Activated T-cell treated with anti-CD3 and anti-CD28 coated beads for 48 hours (primary cell): ENCODE measurements around the gene CXCL10.

Experiments used
- DNase-seq: peaks from one replicate; pipeline ENCODE4 v3.0.0-alpha.2; 2020; ENCODE audit warnings: low read depth

CXCL10 gene

GRCh38 chr4:75992462-75992861 lies 30.8 kb downstream of the CXCL10 start:
- DNase-seq, result no peak

- no peak for DNase-seq
Measured at GRCh38 chr4:75989846-75990528, 33.3 kb downstream of the CXCL10 start.

- DNase-seq, result no peak
Measured at GRCh38 chr4:75985116-75985515, 38.2 kb downstream of the CXCL10 start.

GRCh38 chr4:75980576-75980975 lies 42.7 kb downstream of the CXCL10 start:
- no peak for DNase-seq

DNA sequence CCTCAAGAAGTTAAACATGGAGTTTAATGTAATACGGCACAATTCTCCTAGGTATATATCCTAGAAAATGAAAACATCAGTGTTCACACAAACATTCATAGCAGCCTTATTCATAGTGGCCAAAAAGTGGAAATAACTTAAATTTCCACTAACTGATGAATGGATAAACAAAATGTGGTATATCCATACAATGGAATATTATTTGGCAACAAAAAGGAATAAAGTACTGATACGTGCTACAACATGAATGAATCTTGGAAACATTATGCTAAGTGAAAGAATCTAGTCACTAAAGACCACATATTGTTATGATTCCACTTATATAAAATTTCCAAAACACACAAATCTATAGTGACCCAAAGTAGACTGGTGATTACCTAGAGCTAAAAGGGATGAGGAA lies 47.1 kb downstream of the CXCL10 start:
- DNase-seq, result no peak

GRCh38 chr4:75973766-75974165 lies 49.5 kb downstream of the CXCL10 start:
- no peak for DNase-seq
